Measurements from ENCODE around the gene B3GAT3.
"Not testable (repeated sequence)": the region's sequence is repeated elsewhere in the genome, so short reads cannot be mapped to it uniquely, and the experiment has no call there.

Gene B3GAT3

DNA sequence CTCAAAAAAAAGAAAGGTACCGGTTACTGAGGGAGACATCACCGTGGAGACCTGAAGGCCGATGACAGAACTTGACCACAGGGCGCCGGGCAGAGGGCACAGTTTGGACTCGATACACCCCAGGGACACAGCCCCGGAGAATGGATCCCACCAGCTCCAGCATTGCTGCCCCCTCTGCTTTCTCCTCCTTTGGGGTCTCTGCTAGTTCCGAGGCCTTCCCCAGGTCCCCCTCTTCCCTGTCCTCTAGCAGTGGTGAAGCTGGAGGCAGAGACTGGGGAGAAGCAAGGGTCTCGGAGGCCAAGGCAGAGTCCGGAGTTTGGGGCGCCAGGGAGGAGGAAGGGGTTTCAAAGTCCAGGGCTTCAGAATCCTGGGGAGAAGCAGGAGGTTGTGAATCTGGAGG is 43.2 kb downstream of the B3GAT3 start:
- Histone ChIP-seq H3K36me3 (ENCODE audit: control insufficient read depth, insufficient read depth, low read length) (peaks cover 19% of the 10 kb centered on the region), H3K9ac (ENCODE audit: low read length) (no peak overlapping the region), H3K27me3 (ENCODE audit: control insufficient read depth, insufficient read depth, low read length) (no peaks in the 10 kb centered on the region), H3K27ac (ENCODE audit: low read depth, low read length) (no peak overlapping the region), H3K4me1 (ENCODE audit: control insufficient read depth, insufficient read depth, low read length) (peaks cover 14% of the 10 kb centered on the region), H3K4me3 (ENCODE audit: low read length) (no peak overlapping the region)

DNA sequence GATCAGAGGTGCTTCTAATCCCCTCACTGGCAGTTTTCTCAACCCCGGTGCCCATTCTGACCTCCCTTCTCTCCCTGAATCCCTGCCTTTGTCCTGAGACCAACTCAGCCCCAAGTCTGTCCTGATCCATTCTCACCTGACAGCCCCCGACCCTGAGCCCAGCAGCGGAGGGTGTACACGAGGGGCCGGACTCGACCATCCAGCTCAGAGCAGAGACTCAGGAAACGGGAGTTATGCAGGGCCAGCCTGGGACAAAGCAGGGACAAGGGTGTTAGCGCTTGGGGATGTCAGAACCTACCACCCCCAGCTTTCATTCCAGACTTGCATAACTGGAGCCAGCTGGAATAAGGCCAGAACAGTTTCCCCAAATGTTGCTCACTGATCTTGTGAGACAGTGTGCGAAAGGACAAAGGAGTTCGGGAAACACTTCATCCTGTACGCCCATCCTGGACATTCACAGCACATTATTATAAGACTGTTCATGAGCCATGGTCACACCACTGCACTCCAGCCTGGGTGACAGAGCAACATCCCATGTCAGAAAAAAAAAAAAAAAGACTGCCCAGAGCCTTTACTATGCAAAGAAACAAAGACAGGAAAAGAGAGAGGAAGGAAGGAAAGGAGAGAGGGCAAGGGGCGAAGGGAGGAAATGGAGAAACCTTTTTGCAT is 44.6 kb downstream of the B3GAT3 start:
- Histone ChIP-seq H3K27ac (ENCODE audit: low read depth, low read length) (no peak overlapping the region), H3K4me1 (ENCODE audit: control insufficient read depth, insufficient read depth, low read length) (peaks cover 19% of the 10 kb centered on the region), H3K27me3 (ENCODE audit: control insufficient read depth, insufficient read depth, low read length) (no peaks in the 10 kb centered on the region), H3K36me3 (ENCODE audit: control insufficient read depth, insufficient read depth, low read length) (peaks cover 21% of the 10 kb centered on the region), H3K9ac (ENCODE audit: low read length) (no peak overlapping the region), H3K4me3 (ENCODE audit: low read length) (no peak overlapping the region)

DNA sequence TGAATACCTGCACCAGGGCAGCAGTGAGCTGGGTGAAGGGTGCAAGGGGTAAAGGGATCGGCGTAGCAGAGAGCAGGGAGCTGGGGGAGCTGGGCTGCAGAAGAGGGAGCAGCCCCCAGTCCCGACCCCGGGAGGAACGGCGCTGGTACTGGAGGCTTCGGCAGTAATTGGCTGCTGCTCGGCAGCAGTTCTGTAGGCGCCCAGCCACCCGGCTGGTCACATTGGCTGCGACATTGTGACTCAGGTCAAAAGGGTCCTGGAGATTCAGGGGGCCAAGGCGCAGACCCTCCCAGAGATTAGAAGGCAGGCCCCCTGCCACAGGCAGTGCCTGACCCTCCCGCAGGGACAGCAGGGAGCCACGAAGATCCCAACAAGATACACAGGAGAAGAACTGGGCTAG is 45.9 kb downstream of the B3GAT3 start:
- H3K36me3 ChIP-seq (ENCODE audit: control insufficient read depth, insufficient read depth, low read length) = peaks cover 22% of the 10 kb centered on the region
- H3K27me3 ChIP-seq (ENCODE audit: control insufficient read depth, insufficient read depth, low read length) = no peaks in the 10 kb centered on the region
- peaks cover 20% of the 10 kb centered on the region for H3K4me1 ChIP-seq (ENCODE audit: control insufficient read depth, insufficient read depth, low read length)
- no peak overlapping the region for H3K9ac ChIP-seq (ENCODE audit: low read length)
- no peak overlapping the region for H3K27ac ChIP-seq (ENCODE audit: low read depth, low read length)
- peak overlapping the region; percentile 69 for H3K4me3 ChIP-seq (ENCODE audit: low read length)

GRCh38 chr11:62575156-62575555 is 46.6 kb downstream of the B3GAT3 start:
- Histone ChIP-seq H3K4me3 (ENCODE audit: low read length) (peak overlapping the region; percentile 69), H3K9ac (ENCODE audit: low read length) (no peak overlapping the region), H3K4me1 (ENCODE audit: control insufficient read depth, insufficient read depth, low read length) (peaks cover 20% of the 10 kb centered on the region), H3K27ac (ENCODE audit: low read depth, low read length) (peak overlapping the region; percentile 91), H3K27me3 (ENCODE audit: control insufficient read depth, insufficient read depth, low read length) (no peaks in the 10 kb centered on the region), H3K36me3 (ENCODE audit: control insufficient read depth, insufficient read depth, low read length) (peaks cover 26% of the 10 kb centered on the region)

GRCh38 chr11:62574363-62575071 is 47.3 kb downstream of the B3GAT3 start:
- Histone ChIP-seq H3K4me3 (ENCODE audit: low read length) (peak overlapping the region; percentile 69), H3K9ac (ENCODE audit: low read length) (peak overlapping the region; percentile 71), H3K4me1 (ENCODE audit: control insufficient read depth, insufficient read depth, low read length) (peaks cover 20% of the 10 kb centered on the region), H3K27ac (ENCODE audit: low read depth, low read length) (peak overlapping the region; percentile 91), H3K36me3 (ENCODE audit: control insufficient read depth, insufficient read depth, low read length) (peaks cover 27% of the 10 kb centered on the region), H3K27me3 (ENCODE audit: control insufficient read depth, insufficient read depth, low read length) (no peaks in the 10 kb centered on the region)

DNA sequence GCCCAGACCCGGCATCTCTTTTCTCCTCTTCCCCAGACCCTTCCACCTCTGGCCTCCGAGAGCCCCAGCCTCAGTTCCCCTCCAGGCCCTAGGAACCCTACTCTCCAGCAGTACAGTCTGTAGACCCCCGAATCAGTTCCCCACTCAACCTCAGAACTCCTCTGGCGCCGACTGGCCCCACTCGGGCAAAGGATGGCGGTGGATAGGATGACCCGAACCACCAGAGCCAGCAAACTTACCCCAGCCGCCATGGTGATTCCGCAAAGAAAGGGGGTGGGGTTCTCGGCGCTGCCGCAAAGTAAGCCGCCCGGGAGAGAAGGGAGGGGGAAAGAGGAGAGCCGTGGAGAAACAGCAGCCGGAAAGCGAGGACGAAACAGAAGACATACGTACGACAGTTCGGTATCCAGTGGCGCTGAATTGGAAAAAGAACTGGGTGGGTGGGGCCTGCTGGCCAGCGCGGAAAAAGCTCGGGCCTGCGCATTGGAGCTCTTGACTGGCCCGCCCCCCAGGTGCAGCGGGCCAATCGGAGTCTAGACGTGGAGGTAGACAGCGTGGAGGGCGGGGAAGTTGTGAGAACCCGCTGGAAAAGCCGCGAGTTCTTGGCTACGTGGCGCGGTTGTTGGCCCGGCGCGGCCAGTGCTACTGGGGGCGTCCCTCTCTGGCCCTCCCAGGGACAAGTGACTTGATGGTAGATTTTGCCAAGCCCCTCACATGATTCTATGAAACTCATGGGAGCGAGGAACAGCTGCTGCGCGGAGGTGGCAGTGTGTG is 48.0 kb downstream of the B3GAT3 start, which contains the start of gene EEF1G:
Gene EEF1G (minus strand): TSS at position 300 of the 771 bp plus-strand sequence. CDS start 49 bp downstream, at position 251.
- Histone ChIP-seq H3K27me3 (ENCODE audit: control insufficient read depth, insufficient read depth, low read length) (no peaks in the 10 kb centered on the region), H3K4me1 (ENCODE audit: control insufficient read depth, insufficient read depth, low read length) (peaks cover 20% of the 10 kb centered on the region), H3K27ac (ENCODE audit: low read depth, low read length) (peak within 1 kb of the TSS; percentile 91), H3K4me3 (ENCODE audit: low read length) (peak within 1 kb of the TSS; percentile 96), H3K36me3 (ENCODE audit: control insufficient read depth, insufficient read depth, low read length) (peaks cover 32% of the 10 kb centered on the region), H3K9ac (ENCODE audit: low read length) (peak within 1 kb of the TSS; percentile 71)

DNA sequence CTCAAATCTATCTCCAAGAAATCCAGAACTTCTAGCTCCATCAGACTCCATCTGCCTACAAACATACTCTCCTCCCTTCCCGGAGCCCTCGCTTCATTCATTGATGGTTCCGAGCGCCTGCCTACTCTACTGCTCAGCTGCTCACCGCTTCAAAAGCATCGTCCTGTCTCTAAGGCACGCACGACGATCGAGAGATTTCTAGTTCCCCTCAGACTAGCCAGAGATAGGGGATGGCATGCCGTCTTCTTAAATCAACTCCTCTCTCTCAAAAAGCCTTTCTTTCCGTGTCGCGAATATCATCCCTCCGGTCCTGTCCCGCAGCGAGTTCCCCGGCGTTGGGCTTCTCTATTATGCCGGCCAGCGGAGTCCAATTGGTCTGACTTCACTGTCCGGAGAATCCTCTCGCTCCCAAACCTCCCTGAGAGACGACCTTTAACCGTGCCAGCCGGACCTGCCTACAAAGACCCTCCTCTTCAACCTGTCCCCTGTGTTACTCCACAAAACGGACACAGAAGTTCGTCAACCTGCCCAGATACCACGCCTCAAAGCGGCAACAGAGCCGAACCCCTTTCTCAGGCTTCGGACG is 48.7 kb downstream of the B3GAT3 start:
- Histone ChIP-seq H3K4me1 (ENCODE audit: control insufficient read depth, insufficient read depth, low read length) (peaks cover 20% of the 10 kb centered on the region), H3K27ac (ENCODE audit: low read depth, low read length) (peak overlapping the region; percentile 75)

DNA sequence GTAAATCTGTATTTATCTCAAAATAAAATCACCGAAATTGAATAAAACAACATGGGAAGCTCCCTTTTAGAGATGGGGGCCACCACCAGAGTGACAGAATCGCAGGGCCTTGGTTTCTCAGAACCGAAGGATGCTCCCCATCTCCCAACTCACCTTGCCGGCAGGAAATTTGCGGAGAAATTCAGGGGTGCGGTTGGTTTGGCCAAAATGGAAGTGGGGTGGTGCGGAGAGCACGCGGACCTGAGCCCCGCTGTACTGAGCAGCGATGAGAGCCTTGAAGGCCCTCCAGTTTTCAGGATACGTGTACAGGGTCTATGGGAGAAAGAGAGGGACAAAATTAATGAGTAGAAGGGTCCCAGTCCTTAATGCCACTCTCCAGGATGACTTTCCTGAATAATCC is 49.4 kb downstream of the B3GAT3 start:
- H3K27me3 ChIP-seq (ENCODE audit: control insufficient read depth, insufficient read depth, low read length) = no peaks in the 10 kb centered on the region

More for the DNA sequence above, 48.7 kb downstream of the B3GAT3 start:
- Histone ChIP-seq H3K27me3 (ENCODE audit: control insufficient read depth, insufficient read depth, low read length) (no peaks in the 10 kb centered on the region), H3K9ac (ENCODE audit: low read length) (peak overlapping the region; percentile 47), H3K36me3 (ENCODE audit: control insufficient read depth, insufficient read depth, low read length) (peaks cover 29% of the 10 kb centered on the region), H3K4me3 (ENCODE audit: low read length) (peak overlapping the region; percentile 96)

DNA sequence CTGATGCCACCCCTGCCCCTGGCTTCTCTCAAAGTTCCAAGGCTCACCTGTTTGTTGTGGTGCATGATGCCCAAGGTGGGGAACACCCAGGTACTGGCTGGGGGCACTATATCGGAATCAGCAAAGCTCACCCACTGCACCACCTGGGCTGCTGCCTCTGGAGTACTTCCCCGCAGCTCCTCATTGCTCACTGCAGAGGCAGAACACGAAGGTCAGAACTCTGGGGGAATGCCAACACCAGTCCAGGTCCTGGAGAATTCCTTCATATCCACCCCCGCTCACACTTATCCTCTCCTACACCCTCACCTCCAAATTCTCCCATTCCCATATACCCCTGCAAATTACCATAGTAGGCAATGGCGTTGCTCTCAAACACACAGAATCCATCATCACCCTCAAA is 50.3 kb downstream of the B3GAT3 start:
- H3K36me3 ChIP-seq (ENCODE audit: control insufficient read depth, insufficient read depth, low read length) = peaks cover 35% of the 10 kb centered on the region
- not testable (repeated sequence) for H3K4me3 ChIP-seq (ENCODE audit: low read length); H3K9ac ChIP-seq (ENCODE audit: low read length); H3K27ac ChIP-seq (ENCODE audit: low read depth, low read length); H3K27me3 ChIP-seq (ENCODE audit: control insufficient read depth, insufficient read depth, low read length)
- H3K4me1 ChIP-seq (ENCODE audit: control insufficient read depth, insufficient read depth, low read length) = peaks cover 20% of the 10 kb centered on the region

More for the DNA sequence above, 49.4 kb downstream of the B3GAT3 start:
- H3K4me1 ChIP-seq (ENCODE audit: control insufficient read depth, insufficient read depth, low read length) = peaks cover 20% of the 10 kb centered on the region
- peaks cover 31% of the 10 kb centered on the region for H3K36me3 ChIP-seq (ENCODE audit: control insufficient read depth, insufficient read depth, low read length)
- H3K4me3 ChIP-seq (ENCODE audit: low read length) = peak overlapping the region; percentile 96
- no peak overlapping the region for H3K27ac ChIP-seq (ENCODE audit: low read depth, low read length)
- H3K9ac ChIP-seq (ENCODE audit: low read length) = no peak overlapping the region

GRCh38 chr11:62570903-62571302 is 50.9 kb downstream of the B3GAT3 start:
- H3K27me3 ChIP-seq (ENCODE audit: control insufficient read depth, insufficient read depth, low read length); H3K4me3 ChIP-seq (ENCODE audit: low read length); H3K9ac ChIP-seq (ENCODE audit: low read length); H3K27ac ChIP-seq (ENCODE audit: low read depth, low read length): not testable (repeated sequence)
- H3K36me3 ChIP-seq (ENCODE audit: control insufficient read depth, insufficient read depth, low read length) = peaks cover 34% of the 10 kb centered on the region
- H3K4me1 ChIP-seq (ENCODE audit: control insufficient read depth, insufficient read depth, low read length) = peaks cover 20% of the 10 kb centered on the region

DNA sequence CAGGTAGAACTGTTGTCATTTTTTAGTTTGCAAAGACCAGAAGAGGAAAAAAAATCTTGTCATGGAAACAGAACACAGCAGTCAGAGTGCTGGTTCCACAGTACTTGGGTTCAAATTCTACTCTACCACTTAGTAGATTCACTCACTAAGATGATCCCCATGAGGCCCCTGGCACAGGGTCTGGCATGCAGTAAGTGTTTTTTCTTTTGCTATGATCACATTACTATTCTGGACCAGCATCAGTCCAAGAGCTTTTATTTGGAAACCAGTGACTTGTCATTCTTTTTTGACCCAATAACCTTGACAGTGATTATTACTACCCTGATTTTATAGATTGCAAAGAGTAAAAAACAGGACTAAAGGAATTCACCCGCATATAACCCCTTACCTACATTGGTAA is 52.2 kb downstream of the B3GAT3 start:
- Histone ChIP-seq H3K4me1 (ENCODE audit: control insufficient read depth, insufficient read depth, low read length) (peaks cover 11% of the 10 kb centered on the region), H3K36me3 (ENCODE audit: control insufficient read depth, insufficient read depth, low read length) (peaks cover 42% of the 10 kb centered on the region), H3K27ac (ENCODE audit: low read depth, low read length) (no peak overlapping the region)

GRCh38 chr11:62567018-62567633 is 54.7 kb downstream of the B3GAT3 start:
- H3K27ac ChIP-seq (ENCODE audit: low read depth, low read length) = no peak overlapping the region
- H3K4me3 ChIP-seq (ENCODE audit: low read length) = no peak overlapping the region
- H3K4me1 ChIP-seq (ENCODE audit: control insufficient read depth, insufficient read depth, low read length) = no peaks in the 10 kb centered on the region
- H3K36me3 ChIP-seq (ENCODE audit: control insufficient read depth, insufficient read depth, low read length) = peaks cover 41% of the 10 kb centered on the region
- H3K27me3 ChIP-seq (ENCODE audit: control insufficient read depth, insufficient read depth, low read length) = no peaks in the 10 kb centered on the region
- H3K9ac ChIP-seq (ENCODE audit: low read length) = no peak overlapping the region

More for the DNA sequence above, 52.2 kb downstream of the B3GAT3 start:
- no peak overlapping the region for H3K4me3 ChIP-seq (ENCODE audit: low read length)
- no peak overlapping the region for H3K9ac ChIP-seq (ENCODE audit: low read length)
- no peaks in the 10 kb centered on the region for H3K27me3 ChIP-seq (ENCODE audit: control insufficient read depth, insufficient read depth, low read length)
